Adrenal gland (tissue), 5 donors: ENCODE measurements around the gene GPHN.

Source experiments
- POLR2A ChIP-seq, 2 donors: fragments of 450-650 bp; IDR thresholded peaks; one replicate each; pipeline ENCODE4 v1.6.1; 2017; ENCODE audit warnings: antibody characterized with exemption in 2 of 2, mild to moderate bottlenecking in 2 of 2, moderate library complexity in 1 of 2
- TF ChIP-seq, protein P1 (sequence below), 6 experiments: fragments of 450-650 bp in 4 of 6; fragments of 200-600 bp in 2 of 6; sonication (generic) in 1 of 6; IDR thresholded peaks; 1 replicate in 5 of 6; 2 replicates in 1 of 6; pipeline versions ENCODE4 v1.5.1 to v1.8.0; 2016 to 2021; ENCODE audit warnings: antibody characterized with exemption in 6 of 6, mild to moderate bottlenecking in 2 of 6, moderate library complexity in 1 of 6
- donor health status: DM: no; HTN: no; CAD: no.

- TF ChIP-seq POLR2A (IDR thresholded peaks at IDR 0.05), result no peak
- TF ChIP-seq, protein P1, sequence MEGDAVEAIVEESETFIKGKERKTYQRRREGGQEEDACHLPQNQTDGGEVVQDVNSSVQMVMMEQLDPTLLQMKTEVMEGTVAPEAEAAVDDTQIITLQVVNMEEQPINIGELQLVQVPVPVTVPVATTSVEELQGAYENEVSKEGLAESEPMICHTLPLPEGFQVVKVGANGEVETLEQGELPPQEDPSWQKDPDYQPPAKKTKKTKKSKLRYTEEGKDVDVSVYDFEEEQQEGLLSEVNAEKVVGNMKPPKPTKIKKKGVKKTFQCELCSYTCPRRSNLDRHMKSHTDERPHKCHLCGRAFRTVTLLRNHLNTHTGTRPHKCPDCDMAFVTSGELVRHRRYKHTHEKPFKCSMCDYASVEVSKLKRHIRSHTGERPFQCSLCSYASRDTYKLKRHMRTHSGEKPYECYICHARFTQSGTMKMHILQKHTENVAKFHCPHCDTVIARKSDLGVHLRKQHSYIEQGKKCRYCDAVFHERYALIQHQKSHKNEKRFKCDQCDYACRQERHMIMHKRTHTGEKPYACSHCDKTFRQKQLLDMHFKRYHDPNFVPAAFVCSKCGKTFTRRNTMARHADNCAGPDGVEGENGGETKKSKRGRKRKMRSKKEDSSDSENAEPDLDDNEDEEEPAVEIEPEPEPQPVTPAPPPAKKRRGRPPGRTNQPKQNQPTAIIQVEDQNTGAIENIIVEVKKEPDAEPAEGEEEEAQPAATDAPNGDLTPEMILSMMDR (IDR thresholded peaks at IDR 0.05), result peak; percentile 55 to 83 (median 72)
These were observed 12.5 kb upstream of the GPHN start for GRCh38 chr14:66495218-66496098.
